ENCODE measurements around the gene THSD7B.
"Not testable (repeated sequence)": the region's sequence is repeated elsewhere in the genome, so short reads cannot be mapped to it uniquely, and the experiment has no call there.

THSD7B gene

DNA sequence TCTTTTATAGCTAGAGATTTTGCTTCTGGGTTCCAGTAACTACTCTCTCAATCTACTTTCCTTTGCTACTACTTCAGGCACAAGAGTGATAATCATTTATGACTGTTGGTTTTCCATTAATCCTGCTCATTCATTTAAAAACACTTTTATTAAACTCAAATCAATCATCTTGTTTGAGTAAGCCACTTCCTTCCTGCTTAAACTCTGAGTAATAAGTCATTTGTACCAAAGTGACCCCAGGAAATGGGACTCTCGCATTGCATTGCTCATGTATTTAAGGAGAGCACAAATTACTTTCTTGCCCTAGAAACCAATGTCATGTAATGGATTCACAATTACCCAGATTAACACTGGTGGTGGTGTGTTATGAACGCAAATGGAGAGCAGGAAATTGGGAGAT lies 928.2 kb downstream of the THSD7B start:
- DNase-seq (ENCODE audit: low read depth in 2 of 2): no peak

DNA sequence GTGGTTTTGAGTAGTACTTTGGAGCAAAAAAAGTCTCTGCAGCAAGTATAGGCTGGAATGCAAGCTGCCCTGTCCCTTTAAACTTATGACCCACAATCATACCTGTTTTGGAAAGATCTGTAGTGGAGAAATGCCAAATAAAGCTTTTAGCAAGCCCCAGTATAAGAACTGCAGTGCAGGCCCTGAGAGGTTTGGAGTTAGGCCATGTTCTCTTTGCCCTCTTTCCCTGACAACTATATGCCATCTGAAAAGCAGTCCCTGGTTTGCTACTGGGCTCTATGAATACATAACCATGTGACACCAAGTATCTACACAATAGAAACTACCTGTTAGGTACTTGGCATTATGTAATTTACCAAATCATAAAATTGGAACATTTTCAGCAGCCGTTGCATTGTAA lies 931.6 kb downstream of the THSD7B start:
- DNase-seq (ENCODE audit: low read depth in 2 of 2): no peak

DNA sequence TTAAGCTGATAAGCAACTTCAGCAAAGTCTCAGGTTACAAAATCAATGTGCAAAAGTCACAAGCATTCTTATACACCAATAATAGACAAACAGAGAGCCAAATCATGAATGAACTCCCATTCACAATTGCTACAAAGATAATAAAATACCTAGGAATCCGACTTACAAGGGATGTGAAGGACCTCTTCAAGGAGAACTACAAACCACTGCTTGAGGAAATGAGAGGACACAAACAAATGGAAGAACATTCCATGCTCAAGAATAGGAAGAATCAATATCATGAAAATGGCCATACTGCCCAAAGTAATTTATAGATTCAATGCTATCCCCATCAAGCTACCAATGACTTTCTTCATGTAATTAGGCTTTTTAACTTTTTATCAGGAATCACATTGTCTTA lies 934.9 kb downstream of the THSD7B start:
- not testable (repeated sequence) for DNase-seq (ENCODE audit: low read depth in 2 of 2)

DNA sequence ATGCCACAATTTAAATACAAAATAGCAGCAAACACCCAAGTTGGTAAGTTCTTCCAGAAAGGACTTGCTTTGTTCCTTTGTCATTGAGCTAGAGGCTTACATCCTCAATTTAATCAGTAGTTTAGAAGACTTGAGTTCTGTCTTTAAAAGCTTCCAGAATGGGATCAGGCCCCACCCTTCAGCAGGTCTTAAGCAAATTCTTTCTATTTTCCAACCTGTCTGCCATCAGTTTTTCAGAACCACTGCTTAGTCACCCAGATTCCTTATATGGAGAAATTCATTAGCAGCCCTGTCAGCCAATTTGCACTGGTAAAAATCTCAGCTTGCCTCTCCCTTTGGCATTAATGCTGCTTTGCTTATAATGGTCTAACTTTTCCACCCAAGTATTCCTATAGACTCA lies 935.3 kb downstream of the THSD7B start:
- DNase-seq (ENCODE audit: low read depth in 2 of 2): no peak

DNA sequence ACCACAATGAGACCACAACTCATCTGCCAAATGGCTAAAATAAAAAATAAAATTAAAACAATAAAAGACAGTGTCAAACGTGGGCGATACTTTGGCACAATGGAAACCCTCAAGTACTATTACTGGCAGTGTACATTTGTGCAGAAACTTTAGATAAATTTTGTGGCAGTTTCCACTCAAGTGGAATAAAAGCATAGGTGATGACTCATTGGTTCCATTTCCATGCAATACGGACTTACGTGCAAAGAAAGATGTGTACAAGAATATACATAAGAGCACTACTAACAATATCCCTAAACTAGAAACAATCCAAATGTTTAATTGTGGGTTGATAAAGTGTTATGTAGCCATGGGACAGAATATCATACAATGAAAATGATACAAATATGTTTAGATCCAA lies 940.0 kb downstream of the THSD7B start:
- DNase-seq (ENCODE audit: low read depth in 2 of 2): no peak

DNA sequence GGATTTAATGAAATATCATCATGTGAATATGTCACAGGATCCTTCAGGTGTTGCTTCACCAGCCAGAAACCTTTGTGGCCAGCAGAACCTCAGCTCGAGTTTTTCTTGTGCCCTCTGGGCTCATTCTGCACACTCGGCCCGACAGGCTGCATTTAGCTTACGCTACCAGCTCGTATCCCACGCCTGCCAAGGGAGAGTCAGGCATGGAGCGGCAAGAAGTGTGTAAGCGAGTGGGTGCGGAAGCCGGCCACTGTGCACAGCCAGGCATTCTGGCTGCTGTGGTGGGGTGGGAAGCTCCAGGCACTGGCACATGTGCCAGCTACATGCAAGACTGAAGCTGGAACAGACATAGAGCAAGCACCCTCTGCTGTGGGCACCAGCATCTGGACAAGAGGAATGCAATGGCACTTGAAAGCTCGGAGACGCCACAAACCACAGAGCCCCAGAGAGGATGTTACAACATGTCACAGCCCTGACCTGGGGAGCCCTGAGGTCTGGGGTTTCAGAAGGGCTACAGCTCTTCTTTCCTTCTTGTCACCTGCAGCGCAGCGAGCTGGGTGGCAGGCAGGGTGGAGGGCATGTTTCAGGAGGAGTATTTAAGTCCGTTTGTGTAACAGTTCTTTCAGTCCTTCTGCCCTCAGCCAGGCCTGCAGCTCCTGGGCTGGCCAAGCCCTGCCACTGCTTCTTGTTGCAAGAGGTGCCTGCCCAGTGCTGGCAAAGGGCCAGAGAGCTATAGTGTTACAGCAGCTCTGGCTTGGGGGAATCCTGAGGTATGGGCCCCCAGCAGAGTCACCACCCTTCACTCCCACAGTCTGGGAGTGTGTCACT lies 941.7 kb downstream of the THSD7B start:
- no peak for DNase-seq (ENCODE audit: low read depth in 2 of 2)

DNA sequence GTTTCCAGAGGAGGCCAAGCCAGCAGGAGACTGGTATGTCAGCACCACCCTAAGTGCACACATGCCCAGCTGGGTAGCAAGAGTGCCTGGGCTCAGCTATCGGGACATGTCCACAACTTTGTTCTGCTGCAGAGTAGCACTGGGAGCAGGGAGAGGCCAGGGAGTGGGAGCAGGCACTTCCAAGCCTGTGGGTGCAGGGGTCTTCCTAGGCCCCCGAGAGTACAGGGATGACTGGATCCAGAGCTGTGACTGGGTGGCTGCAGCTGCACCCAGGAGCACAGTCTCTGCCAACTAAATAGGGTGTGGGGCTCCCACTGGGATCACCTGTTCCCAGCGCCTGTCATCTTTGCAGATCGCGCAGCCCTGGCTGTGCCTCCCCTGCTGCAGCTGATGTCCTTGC lies 943.0 kb downstream of the THSD7B start:
- DNase-seq (ENCODE audit: low read depth in 2 of 2): no peak

DNA sequence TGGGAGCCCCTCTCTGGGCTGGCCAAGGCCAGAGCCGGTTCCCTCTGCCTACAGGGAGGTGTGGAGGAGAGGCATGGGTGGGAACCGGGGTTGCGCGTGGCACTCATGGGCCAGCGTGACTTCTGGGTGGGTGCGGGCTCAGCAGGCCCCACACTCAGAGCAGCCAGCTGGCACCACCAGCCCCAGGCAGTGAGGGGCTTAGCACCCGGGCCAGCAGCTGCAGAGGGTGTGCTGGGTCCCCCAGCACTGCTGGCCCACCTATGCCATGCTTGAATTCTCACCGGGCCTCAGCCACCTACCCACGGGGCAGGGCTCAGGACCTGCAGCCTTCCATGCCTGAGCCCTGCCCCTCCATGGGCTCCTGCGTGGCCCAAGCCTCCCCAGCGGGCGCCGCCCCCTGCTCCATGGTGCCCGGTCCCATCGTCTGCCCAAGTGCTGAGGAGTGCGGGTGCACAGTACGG lies 950.4 kb downstream of the THSD7B start:
- no peak for DNase-seq (ENCODE audit: low read depth in 2 of 2)

DNA sequence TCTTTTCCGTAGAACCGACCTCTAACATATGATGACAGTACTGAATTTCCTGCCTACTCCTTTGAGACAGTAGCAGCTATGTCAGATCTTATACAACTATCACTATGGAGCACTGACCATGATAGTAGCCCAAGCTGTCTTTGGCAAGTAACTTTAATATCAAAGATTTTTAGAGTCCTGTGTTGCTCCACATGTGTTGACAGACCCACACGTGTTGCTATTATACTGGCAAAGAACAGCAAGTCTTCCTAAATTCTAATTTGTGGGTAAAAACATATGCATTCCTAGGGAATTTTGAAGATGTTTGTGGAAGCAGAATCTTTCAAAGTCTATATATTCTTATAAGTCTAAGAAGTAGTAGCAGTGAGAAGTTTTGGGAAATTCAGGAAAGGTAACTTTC lies 953.4 kb downstream of the THSD7B start:
- DNase-seq (ENCODE audit: low read depth in 2 of 2): no peak

DNA sequence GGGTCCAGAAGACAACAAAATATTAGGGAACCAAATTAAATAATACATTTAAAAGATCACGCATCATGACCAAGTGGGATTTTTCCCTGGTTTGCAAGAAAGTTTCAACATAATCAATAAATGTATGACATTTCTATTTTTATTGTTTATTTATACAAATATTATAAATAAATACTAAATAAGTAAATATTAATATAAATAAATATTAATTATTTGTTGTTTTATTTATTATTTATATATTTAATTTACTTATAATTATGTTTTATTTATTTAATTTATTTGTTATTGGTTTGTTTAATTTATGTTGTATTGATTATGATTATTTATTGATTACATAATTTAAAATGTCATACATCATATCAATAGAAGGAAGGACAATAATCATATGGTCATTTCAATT lies 956.4 kb downstream of the THSD7B start:
- no peak for DNase-seq (ENCODE audit: low read depth in 2 of 2)

DNA sequence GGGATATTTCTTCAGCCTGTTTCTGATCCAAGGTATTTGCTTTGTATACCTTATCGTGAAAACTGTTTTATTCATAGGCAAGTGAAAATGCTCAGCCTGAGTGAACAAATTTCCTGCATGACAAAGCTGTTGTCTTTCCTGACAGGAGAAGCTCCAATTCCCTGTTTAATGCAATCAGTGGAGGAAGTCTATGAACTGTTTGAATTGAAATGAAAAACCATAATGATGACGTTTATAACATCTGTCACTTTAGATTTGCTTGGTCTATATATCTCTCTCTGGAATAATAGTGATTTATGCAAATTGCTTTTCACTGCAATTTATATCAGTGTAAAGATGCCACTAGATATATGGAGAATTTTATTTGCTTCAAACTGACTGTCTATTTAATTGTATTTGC lies 959.6 kb downstream of the THSD7B start:
- no peak for DNase-seq (ENCODE audit: low read depth in 2 of 2)

Measured in stimulated activated CD8-positive, alpha-beta memory T cell treated with anti-CD3 and anti-CD28 coated beads, Interleukin-7, amount 100 ng/mL, for 1 hour (primary cell).